Measurements from ENCODE around the gene KMT2C.
"Not testable (repeated sequence)": the region's sequence is repeated elsewhere in the genome, so short reads cannot be mapped to it uniquely, and the experiment has no call there.

- not testable (repeated sequence) for TF ChIP-seq POLR2A, CTCF, POLR2AphosphoS5, EP300 (IDR thresholded peaks at IDR 0.05)
Measured at GRCh38 chr7:152259645-152260044, 176.2 kb downstream of the KMT2C start.

Data from stomach (tissue), 4 donors.